K562 (cell line): Measurements from ENCODE around the gene NPAS1.

Experiments
- CHD4 ChIP-seq: fragments of 200-600 bp; sonication (generic); IDR thresholded peaks from 3 replicates; pipeline ENCODE4 v1.6.1; 2012; ENCODE audit warnings: low read depth, mild to moderate bottlenecking, mixed read lengths, low read length, inconsistent platforms; ENCODE audit not compliant: insufficient read depth, insufficient replicate concordance, poor library complexity, severe bottlenecking
- FOXK1 ChIP-seq: sonication (generic); formaldehyde crosslinking; IDR thresholded peaks from 2 replicates; pipeline ENCODE4 v1.8.0; 2022; ENCODE audit warnings: missing genetic modification reagents, mild to moderate bottlenecking, borderline replicate concordance
- GTF3C2 ChIP-seq: IDR thresholded peaks from 3 replicates; pipeline ENCODE4 v1.6.1; 2011; ENCODE audit warnings: borderline replicate concordance, mild to moderate bottlenecking, moderate library complexity; ENCODE audit not compliant: insufficient read length; ENCODE audit errors: extremely low read depth
- NUFIP1 ChIP-seq: fragments of 450-650 bp; IDR thresholded peaks from 2 replicates; pipeline ENCODE4 v1.6.1; 2018; ENCODE audit not compliant: partially characterized antibody
- POLR2AphosphoS5 ChIP-seq: IDR thresholded peaks from 2 replicates; pipeline ENCODE4 v1.6.1; 2011; ENCODE audit warnings: mild to moderate bottlenecking, low read depth, low read length, moderate library complexity; ENCODE audit not compliant: control insufficient read depth, insufficient read depth
- SP1 ChIP-seq: sonication (generic); formaldehyde crosslinking; IDR thresholded peaks from 2 replicates; pipeline ENCODE4 v1.8.1; 2022; ENCODE audit warnings: mild to moderate bottlenecking, missing genetic modification reagents
- YY1 ChIP-seq, 3 experiments: IDR thresholded peaks; 2 replicates each; pipeline ENCODE4 v1.6.1; 2011; ENCODE audit warnings: low read length in 2 of 3, mild to moderate bottlenecking in 2 of 3, moderate library complexity in 2 of 3, borderline replicate concordance in 1 of 3, control low read depth in 1 of 3, low read depth in 1 of 3; ENCODE audit not compliant: insufficient read depth in 3 of 3, insufficient replicate concordance in 2 of 3, control insufficient read depth in 1 of 3, insufficient read length in 1 of 3; ENCODE audit errors: extremely low read depth in 1 of 3
- ZNF311 ChIP-seq: fragments of 250-450 bp; sonication (Bioruptor Pico); IDR thresholded peaks from 2 replicates; pipeline ENCODE4 v1.4.0; 2020; ENCODE audit warnings: mild to moderate bottlenecking, moderate library complexity
- ZNF384 ChIP-seq: IDR thresholded peaks from 2 replicates; pipeline ENCODE4 v1.6.1; 2012; ENCODE audit warnings: low read depth, low read length, improper control_type of control experiment
- TF ChIP-seq, protein P1 (sequence below): IDR thresholded peaks from 2 replicates; pipeline ENCODE4 v1.6.1; 2012; ENCODE audit warnings: low read depth, low read length, improper control_type of control experiment, borderline replicate concordance
- TF ChIP-seq, protein P2 (sequence below), 3 experiments: IDR thresholded peaks in 2 of 3; conservative IDR thresholded peaks in 1 of 3; 2 replicates each; pipeline ENCODE4 v1.5.1; 2011 to 2012; ENCODE audit warnings: low read length in 3 of 3, mild to moderate bottlenecking in 3 of 3, control low read depth in 2 of 3, improper control_type of control experiment in 1 of 3, inconsistent platforms in 1 of 3, low read depth in 1 of 3, mixed read lengths in 1 of 3, moderate library complexity in 1 of 3; ENCODE audit not compliant: insufficient read depth in 2 of 3

- TF ChIP-seq POLR2AphosphoS5 (no peak), CHD4 (no peak), ZNF384 (no peak), GTF3C2 (no peak), ZNF311 (CRISPR knock-in tag) (no peak), SP1 (CRISPR knock-in tag) (no peak), FOXK1 (CRISPR knock-in tag) (no peak), NUFIP1 (no peak), YY1 (IDR thresholded peaks at IDR 0.05; ENCODE audit: borderline replicate concordance in 1 of 3, control insufficient read depth in 1 of 3, extremely low read depth in 1 of 3, insufficient read depth in 3 of 3, insufficient read length in 1 of 3, insufficient replicate concordance in 2 of 3, low read depth in 1 of 3, low read length in 2 of 3) (peak in 2 of 3 experiments; percentile 59 to 68)
- TF ChIP-seq, protein P1, sequence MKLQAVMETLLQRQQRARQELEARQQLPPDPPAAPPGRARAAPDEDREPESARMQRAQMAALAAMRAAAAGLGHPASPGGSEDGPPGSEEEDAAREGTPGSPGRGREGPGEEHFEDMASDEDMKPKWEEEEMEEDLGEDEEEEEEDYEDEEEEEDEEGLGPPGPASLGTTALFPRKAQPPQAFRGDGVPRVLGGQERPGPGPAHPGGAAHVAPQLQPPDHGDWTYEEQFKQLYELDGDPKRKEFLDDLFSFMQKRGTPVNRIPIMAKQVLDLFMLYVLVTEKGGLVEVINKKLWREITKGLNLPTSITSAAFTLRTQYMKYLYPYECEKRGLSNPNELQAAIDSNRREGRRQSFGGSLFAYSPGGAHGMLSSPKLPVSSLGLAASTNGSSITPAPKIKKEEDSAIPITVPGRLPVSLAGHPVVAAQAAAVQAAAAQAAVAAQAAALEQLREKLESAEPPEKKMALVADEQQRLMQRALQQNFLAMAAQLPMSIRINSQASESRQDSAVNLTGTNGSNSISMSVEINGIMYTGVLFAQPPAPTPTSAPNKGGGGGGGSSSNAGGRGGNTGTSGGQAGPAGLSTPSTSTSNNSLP = no peak
- TF ChIP-seq, protein P2, sequence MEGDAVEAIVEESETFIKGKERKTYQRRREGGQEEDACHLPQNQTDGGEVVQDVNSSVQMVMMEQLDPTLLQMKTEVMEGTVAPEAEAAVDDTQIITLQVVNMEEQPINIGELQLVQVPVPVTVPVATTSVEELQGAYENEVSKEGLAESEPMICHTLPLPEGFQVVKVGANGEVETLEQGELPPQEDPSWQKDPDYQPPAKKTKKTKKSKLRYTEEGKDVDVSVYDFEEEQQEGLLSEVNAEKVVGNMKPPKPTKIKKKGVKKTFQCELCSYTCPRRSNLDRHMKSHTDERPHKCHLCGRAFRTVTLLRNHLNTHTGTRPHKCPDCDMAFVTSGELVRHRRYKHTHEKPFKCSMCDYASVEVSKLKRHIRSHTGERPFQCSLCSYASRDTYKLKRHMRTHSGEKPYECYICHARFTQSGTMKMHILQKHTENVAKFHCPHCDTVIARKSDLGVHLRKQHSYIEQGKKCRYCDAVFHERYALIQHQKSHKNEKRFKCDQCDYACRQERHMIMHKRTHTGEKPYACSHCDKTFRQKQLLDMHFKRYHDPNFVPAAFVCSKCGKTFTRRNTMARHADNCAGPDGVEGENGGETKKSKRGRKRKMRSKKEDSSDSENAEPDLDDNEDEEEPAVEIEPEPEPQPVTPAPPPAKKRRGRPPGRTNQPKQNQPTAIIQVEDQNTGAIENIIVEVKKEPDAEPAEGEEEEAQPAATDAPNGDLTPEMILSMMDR (IDR thresholded peaks at IDR 0.05 in 2 of 3, conservative IDR thresholded peaks at IDR 0.05 in 1 of 3; ENCODE audit: insufficient read depth in 2 of 3, low read depth in 1 of 3, low read length in 3 of 3) = peak; percentile 94 to 98 (median 97)
Observed at GRCh38 chr19:47013041-47013517, 6.6 kb upstream of the NPAS1 start.
